ENCODE data around the gene UBL4A.

Gene UBL4A

GRCh38 chrX:154486396-154487207 lies at the start of gene UBL4A:
TSS of gene UBL4A (minus strand) at chrX:154486615. CDS start at chrX:154486584, 31 bp downstream.
- DNase-seq (ENCODE audit: insufficient read length, low spot score) (peak; percentile 21), FAIRE-seq (peak; percentile 16)

- FAIRE-seq (no peak), DNase-seq (ENCODE audit: insufficient read length, low spot score) (no peak)
These were observed 49.5 kb upstream of the UBL4A start for GRCh38 chrX:154535892-154536291.

- FAIRE-seq (no peak), DNase-seq (ENCODE audit: insufficient read length, low spot score) (peak; percentile 53)
These were observed 48.3 kb upstream of the UBL4A start for GRCh38 chrX:154534526-154535322.

GRCh38 chrX:154532690-154533089 lies 46.3 kb upstream of the UBL4A start:
- no peak for DNase-seq (ENCODE audit: insufficient read length, low spot score)
- FAIRE-seq = no peak

- FAIRE-seq (peak; percentile 51), DNase-seq (ENCODE audit: insufficient read length, low spot score) (peak; percentile 55)
These were observed 45.2 kb upstream of the UBL4A start for GRCh38 chrX:154531626-154532025.

GRCh38 chrX:154530286-154530685 lies 43.9 kb upstream of the UBL4A start:
- DNase-seq (ENCODE audit: insufficient read length, low spot score) = no peak
- no peak for FAIRE-seq

- FAIRE-seq = no peak
These were observed 42.8 kb upstream of the UBL4A start for GRCh38 chrX:154529206-154529612.

GRCh38 chrX:154526901-154527675 lies 40.7 kb upstream of the UBL4A start:
- FAIRE-seq = no peak
- no peak for DNase-seq (ENCODE audit: insufficient read length, low spot score)

More at GRCh38 chrX:154529206-154529612, 42.8 kb upstream of the UBL4A start:
- DNase-seq (ENCODE audit: insufficient read length, low spot score) = no peak

- no peak for DNase-seq (ENCODE audit: insufficient read length, low spot score)
- no peak for FAIRE-seq
These were observed 39.4 kb upstream of the UBL4A start for GRCh38 chrX:154525606-154526490.

- no peak for DNase-seq (ENCODE audit: insufficient read length, low spot score)
- FAIRE-seq = no peak
These were observed 33.0 kb upstream of the UBL4A start for GRCh38 chrX:154519389-154519788.

- DNase-seq (ENCODE audit: insufficient read length, low spot score) (no peak), FAIRE-seq (no peak)
These were observed 30.8 kb upstream of the UBL4A start for GRCh38 chrX:154517101-154517781.

- FAIRE-seq (no peak), DNase-seq (ENCODE audit: insufficient read length, low spot score) (no peak)
These were observed 30.3 kb upstream of the UBL4A start for GRCh38 chrX:154516656-154517100.

- DNase-seq (ENCODE audit: insufficient read length, low spot score) (peak; percentile 69), FAIRE-seq (peak; percentile 79)
These were observed 29.7 kb upstream of the UBL4A start, which contains the start of gene FAM3A for GRCh38 chrX:154515966-154516655. TSS of gene FAM3A (minus strand) at chrX:154516232. CDS start at chrX:154515772, 460 bp downstream.

GRCh38 chrX:154515090-154515965 lies 28.9 kb upstream of the UBL4A start:
- DNase-seq (ENCODE audit: insufficient read length, low spot score) (no peak), FAIRE-seq (no peak)

- FAIRE-seq (no peak), DNase-seq (ENCODE audit: insufficient read length, low spot score) (no peak)
These were observed 27.3 kb upstream of the UBL4A start for GRCh38 chrX:154513716-154514115.

GRCh38 chrX:154512879-154513553 lies 26.6 kb upstream of the UBL4A start:
- FAIRE-seq (no peak), DNase-seq (ENCODE audit: insufficient read length, low spot score) (no peak)

GRCh38 chrX:154511761-154512160 lies 25.3 kb upstream of the UBL4A start:
- DNase-seq (ENCODE audit: insufficient read length, low spot score) (no peak), FAIRE-seq (no peak)
